ENCODE data around the gene GALNT17. TPM values are rescaled to one million over a fixed set of nuclear protein-coding genes. Genes with fewer than 3 reads are reported as not detected.

GALNT17 gene
- polyA plus RNA-seq, 1 donor from 2014 or later, result 15.7 TPM

DNA sequence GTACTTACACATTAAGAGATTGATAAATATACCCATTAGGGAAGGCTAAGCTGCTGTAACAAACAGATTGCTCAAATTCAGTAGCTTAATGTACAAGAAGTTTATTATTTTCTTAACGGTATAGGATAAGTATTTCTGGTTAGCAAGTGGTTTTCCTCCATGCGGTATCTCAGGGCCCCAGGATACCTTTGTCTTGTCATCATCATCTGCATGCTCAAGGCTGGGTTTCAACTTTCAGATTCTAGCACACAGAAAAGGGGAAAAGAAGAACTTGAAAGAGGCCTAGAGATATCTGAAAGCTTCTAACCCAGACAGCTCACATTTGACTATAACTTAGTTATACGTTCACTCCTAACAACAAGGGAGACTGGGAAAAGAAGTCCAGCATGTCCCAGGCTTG, 11.8 kb upstream of the GALNT17 start:
- Histone ChIP-seq H3K4me2 (ENCODE audit: low read length) (no peak overlapping the region), H3K9ac (ENCODE audit: low read length) (no peak overlapping the region), H3K9me2 (ENCODE audit: insufficient read depth, low read length) (no peaks in the 10 kb centered on the region), H3K27me3 (ENCODE audit: insufficient read depth, low read depth, low read length) (no peaks in the 10 kb centered on the region), H3K79me2 (replicated peaks; ENCODE audit: insufficient read depth, low read length) (no peaks in the 10 kb centered on the region), H3K36me3 (ENCODE audit: insufficient read depth, low read length) (no peaks in the 10 kb centered on the region), H3K9me3 (ENCODE audit: low read length) (no peaks in the 10 kb centered on the region), H3K4me3 (ENCODE audit: low read length) (no peak overlapping the region), H2AFZ (ENCODE audit: low read depth, low read length) (no peak overlapping the region), H3K27ac (ENCODE audit: low read length) (no peak overlapping the region), H4K20me1 (ENCODE audit: insufficient read depth) (no peaks in the 10 kb centered on the region), H3F3A (ENCODE audit: insufficient read depth, low read length, poor library complexity, severe bottlenecking) (no peaks in the 10 kb centered on the region)
- TF ChIP-seq, protein P1, sequence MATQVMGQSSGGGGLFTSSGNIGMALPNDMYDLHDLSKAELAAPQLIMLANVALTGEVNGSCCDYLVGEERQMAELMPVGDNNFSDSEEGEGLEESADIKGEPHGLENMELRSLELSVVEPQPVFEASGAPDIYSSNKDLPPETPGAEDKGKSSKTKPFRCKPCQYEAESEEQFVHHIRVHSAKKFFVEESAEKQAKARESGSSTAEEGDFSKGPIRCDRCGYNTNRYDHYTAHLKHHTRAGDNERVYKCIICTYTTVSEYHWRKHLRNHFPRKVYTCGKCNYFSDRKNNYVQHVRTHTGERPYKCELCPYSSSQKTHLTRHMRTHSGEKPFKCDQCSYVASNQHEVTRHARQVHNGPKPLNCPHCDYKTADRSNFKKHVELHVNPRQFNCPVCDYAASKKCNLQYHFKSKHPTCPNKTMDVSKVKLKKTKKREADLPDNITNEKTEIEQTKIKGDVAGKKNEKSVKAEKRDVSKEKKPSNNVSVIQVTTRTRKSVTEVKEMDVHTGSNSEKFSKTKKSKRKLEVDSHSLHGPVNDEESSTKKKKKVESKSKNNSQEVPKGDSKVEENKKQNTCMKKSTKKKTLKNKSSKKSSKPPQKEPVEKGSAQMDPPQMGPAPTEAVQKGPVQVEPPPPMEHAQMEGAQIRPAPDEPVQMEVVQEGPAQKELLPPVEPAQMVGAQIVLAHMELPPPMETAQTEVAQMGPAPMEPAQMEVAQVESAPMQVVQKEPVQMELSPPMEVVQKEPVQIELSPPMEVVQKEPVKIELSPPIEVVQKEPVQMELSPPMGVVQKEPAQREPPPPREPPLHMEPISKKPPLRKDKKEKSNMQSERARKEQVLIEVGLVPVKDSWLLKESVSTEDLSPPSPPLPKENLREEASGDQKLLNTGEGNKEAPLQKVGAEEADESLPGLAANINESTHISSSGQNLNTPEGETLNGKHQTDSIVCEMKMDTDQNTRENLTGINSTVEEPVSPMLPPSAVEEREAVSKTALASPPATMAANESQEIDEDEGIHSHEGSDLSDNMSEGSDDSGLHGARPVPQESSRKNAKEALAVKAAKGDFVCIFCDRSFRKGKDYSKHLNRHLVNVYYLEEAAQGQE (IDR thresholded peaks at IDR 0.05; ENCODE audit: borderline replicate concordance), result no peak
- TF ChIP-seq, protein P2, sequence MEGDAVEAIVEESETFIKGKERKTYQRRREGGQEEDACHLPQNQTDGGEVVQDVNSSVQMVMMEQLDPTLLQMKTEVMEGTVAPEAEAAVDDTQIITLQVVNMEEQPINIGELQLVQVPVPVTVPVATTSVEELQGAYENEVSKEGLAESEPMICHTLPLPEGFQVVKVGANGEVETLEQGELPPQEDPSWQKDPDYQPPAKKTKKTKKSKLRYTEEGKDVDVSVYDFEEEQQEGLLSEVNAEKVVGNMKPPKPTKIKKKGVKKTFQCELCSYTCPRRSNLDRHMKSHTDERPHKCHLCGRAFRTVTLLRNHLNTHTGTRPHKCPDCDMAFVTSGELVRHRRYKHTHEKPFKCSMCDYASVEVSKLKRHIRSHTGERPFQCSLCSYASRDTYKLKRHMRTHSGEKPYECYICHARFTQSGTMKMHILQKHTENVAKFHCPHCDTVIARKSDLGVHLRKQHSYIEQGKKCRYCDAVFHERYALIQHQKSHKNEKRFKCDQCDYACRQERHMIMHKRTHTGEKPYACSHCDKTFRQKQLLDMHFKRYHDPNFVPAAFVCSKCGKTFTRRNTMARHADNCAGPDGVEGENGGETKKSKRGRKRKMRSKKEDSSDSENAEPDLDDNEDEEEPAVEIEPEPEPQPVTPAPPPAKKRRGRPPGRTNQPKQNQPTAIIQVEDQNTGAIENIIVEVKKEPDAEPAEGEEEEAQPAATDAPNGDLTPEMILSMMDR (IDR thresholded peaks at IDR 0.05; ENCODE audit: poor library complexity, severe bottlenecking), result no peak
- TF ChIP-seq EP300 (conservative IDR thresholded peaks at IDR 0.05; ENCODE audit: poor library complexity, severe bottlenecking) (no peak), RAD21 (conservative IDR thresholded peaks at IDR 0.05) (no peak), EZH2 (IDR thresholded peaks at IDR 0.05; ENCODE audit: borderline replicate concordance, insufficient read depth, low read length, poor library complexity, severe bottlenecking) (no peak), POLR2AphosphoS5 (IDR thresholded peaks at IDR 0.05) (no peak), MXI1 (conservative IDR thresholded peaks at IDR 0.05; ENCODE audit: poor library complexity, severe bottlenecking) (no peak), TAF1 (IDR thresholded peaks at IDR 0.05; ENCODE audit: low read depth) (no peak), SMC3 (conservative IDR thresholded peaks at IDR 0.05; ENCODE audit: poor library complexity) (no peak)

DNA sequence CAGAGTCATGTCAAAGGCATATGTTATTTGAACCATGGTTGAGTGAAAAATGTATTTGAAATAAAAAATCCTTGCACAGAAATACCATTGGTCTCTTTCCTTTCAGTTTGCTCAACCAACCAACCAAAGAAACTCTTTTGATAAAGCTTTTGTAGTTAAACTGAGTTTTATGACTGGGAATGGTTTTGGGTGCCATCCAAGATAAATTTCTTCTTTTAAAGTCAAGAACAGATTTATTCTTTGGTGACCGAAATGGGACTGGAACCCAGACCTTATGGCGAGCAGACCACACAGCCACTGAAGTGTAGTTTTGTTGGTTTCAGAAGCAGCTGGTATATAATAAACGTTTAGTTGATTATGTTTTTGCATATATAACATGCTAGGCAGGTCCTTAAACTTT, 2.8 kb upstream of the GALNT17 start:
- Histone ChIP-seq H4K20me1 (ENCODE audit: insufficient read depth) (peaks cover 5% of the 10 kb centered on the region), H3K9me2 (ENCODE audit: insufficient read depth, low read length) (no peaks in the 10 kb centered on the region), H3K9me3 (ENCODE audit: low read length) (no peaks in the 10 kb centered on the region), H3F3A (ENCODE audit: insufficient read depth, low read length, poor library complexity, severe bottlenecking) (no peaks in the 10 kb centered on the region), H3K36me3 (ENCODE audit: insufficient read depth, low read length) (no peaks in the 10 kb centered on the region), H3K27me3 (ENCODE audit: insufficient read depth, low read depth, low read length) (peaks cover 22% of the 10 kb centered on the region), H3K4me2 (ENCODE audit: low read length) (no peak overlapping the region), H2AFZ (ENCODE audit: low read depth, low read length) (no peak overlapping the region), H3K4me3 (ENCODE audit: low read length) (no peak overlapping the region), H3K79me2 (replicated peaks; ENCODE audit: insufficient read depth, low read length) (peaks cover 4% of the 10 kb centered on the region), H3K27ac (ENCODE audit: low read length) (no peak overlapping the region), H3K9ac (ENCODE audit: low read length) (no peak overlapping the region)
- TF ChIP-seq EZH2 (IDR thresholded peaks at IDR 0.05; ENCODE audit: borderline replicate concordance, insufficient read depth, low read length, poor library complexity, severe bottlenecking), result no peak
- no peak for TF ChIP-seq TAF1 (IDR thresholded peaks at IDR 0.05; ENCODE audit: low read depth)
- TF ChIP-seq, protein P2 (IDR thresholded peaks at IDR 0.05; ENCODE audit: poor library complexity, severe bottlenecking), result no peak
- no peak for TF ChIP-seq POLR2AphosphoS5 (IDR thresholded peaks at IDR 0.05)
- no peak for TF ChIP-seq RAD21 (conservative IDR thresholded peaks at IDR 0.05)
- no peak for TF ChIP-seq EP300 (conservative IDR thresholded peaks at IDR 0.05; ENCODE audit: poor library complexity, severe bottlenecking)
- TF ChIP-seq SMC3 (conservative IDR thresholded peaks at IDR 0.05; ENCODE audit: poor library complexity), result no peak
- TF ChIP-seq MXI1 (conservative IDR thresholded peaks at IDR 0.05; ENCODE audit: poor library complexity, severe bottlenecking), result no peak
- TF ChIP-seq, protein P1 (IDR thresholded peaks at IDR 0.05; ENCODE audit: borderline replicate concordance), result no peak

Measured in neural cell (in vitro differentiated cells).